NCI-H446 (cell line): Measurements from ENCODE around the gene MCOLN1.
"Not testable (repeated sequence)": the region's sequence is repeated elsewhere in the genome, so short reads cannot be mapped to it uniquely, and the experiment has no call there.

Experiments used
- DNase-seq, 2 experiments: peaks; one replicate each; lab custom pipeline; 2025; lab: John Stamatoyannopoulos, UW

Gene MCOLN1

GRCh38 chr19:7524992-7525739 is 2.7 kb downstream of the MCOLN1 start:
- DNase-seq, result no peak

DNA sequence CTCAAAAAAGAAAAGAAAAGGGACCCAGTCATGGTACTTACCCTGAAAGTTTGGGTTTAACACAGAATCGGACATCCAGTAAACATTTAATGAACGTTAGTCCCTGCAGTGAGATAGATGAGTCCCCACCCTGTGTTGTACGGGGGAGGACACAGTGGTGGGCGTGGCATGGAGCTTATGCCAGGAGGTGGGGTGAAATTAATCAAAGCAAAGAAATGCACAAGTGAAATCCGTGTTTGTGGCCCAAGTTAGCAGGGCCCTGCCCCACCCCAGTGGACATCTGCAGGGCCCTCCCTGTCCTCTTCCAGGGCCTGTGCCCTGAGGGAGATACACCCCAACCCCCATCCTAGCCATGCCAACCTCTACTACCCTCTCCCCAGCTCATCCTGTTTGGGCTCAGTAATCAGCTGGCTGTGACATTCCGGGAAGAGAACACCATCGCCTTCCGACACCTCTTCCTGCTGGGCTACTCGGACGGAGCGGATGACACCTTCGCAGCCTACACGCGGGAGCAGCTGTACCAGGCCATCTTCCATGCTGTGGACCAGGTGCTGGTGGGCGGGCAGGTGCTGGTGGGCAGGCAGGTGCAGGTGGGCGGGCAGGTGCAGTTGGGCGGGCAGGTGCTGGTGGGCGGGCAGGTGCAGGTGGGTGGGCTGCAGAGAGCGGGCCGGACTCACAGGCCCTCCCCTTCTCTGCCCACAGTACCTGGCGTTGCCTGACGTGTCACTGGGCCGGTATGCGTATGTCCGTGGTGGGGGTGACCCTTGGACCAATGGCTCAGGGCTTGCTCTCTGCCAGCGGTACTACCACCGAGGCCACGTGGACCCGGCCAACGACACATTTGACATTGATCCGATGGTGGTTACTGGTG is 3.9 kb downstream of the MCOLN1 start:
- no peak for DNase-seq

- DNase-seq, result no peak
Measured at GRCh38 chr19:7527516-7528191, 5.2 kb downstream of the MCOLN1 start.

GRCh38 chr19:7528192-7528519 is 5.7 kb downstream of the MCOLN1 start:
- DNase-seq, result no peak

- DNase-seq, result no peak
Measured at GRCh38 chr19:7528522-7529245, 6.3 kb downstream of the MCOLN1 start.

- DNase-seq, result no peak
Measured at GRCh38 chr19:7529246-7529600, 6.8 kb downstream of the MCOLN1 start.

GRCh38 chr19:7529610-7530490 is 7.4 kb downstream of the MCOLN1 start:
- DNase-seq, result no peak

DNA sequence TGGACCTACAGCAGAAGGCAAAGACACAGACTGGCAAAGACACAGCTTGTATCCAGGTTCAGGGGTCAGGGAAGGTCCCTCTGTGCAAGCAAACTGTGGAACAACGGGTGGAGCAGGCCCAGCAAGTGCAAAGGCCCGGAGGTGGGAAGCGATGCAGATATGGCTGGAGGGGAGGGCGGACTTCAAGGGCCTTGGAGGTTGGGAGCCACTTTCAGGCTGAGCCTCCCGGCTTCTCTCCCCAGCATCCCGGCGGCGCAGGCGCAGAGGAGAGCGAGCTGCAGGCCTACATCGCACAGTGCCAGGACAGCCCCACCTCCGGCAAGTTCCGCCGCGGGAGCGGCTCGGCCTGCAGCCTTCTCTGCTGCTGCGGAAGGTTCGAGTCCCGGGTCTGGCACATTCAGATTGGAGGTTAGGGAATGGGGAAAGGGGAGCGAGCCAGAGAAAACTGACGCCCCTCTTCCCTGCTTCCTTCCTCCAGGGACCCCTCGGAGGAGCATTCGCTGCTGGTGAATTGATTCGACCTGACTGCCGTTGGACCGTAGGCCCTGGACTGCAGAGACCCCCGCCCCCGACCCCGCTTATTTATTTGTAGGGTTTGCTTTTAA is 11.0 kb downstream of the MCOLN1 start:
- no peak for DNase-seq

GRCh38 chr19:7533925-7534480 is 11.6 kb downstream of the MCOLN1 start:
- peak; percentile 55 to 88 for DNase-seq

DNA sequence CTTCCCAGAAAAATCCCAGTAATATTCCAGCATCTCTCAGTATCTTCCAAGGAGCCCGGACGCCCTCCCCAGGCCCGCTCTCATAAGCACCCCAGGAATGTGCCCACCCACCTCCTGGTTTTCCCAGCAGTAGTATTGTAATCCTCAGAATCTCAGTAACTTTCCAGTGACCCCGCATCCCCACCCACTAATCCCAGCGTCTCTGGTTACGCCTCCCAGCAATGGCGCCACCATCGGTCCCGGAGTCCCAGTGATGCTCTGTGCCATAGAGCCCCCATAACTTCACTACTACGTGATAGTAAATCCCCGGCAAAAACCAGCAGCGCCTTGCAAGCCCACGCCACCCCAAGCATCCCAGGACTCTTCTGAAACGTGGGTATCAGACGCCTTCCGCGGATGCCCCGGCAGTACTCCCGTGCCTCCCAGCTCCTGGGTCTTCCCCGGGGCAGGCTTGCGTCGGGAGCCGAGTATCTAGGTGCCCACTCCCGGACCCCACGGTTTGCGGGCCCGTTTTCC is 12.2 kb downstream of the MCOLN1 start:
- DNase-seq, result peak in 1 of 2 experiments; percentile 29

- peak; percentile 88 to 96 for DNase-seq
Measured at GRCh38 chr19:7535047-7535997, 12.9 kb downstream of the MCOLN1 start, which contains the start of gene PNPLA6. TSS of gene PNPLA6 (plus strand) at chr19:7535717. CDS start at chr19:7535789, 72 bp downstream.

GRCh38 chr19:7535998-7536695 is 13.7 kb downstream of the MCOLN1 start:
- no peak for DNase-seq

GRCh38 chr19:7538990-7539389 is 16.6 kb downstream of the MCOLN1 start:
- not testable (repeated sequence) for DNase-seq

DNA sequence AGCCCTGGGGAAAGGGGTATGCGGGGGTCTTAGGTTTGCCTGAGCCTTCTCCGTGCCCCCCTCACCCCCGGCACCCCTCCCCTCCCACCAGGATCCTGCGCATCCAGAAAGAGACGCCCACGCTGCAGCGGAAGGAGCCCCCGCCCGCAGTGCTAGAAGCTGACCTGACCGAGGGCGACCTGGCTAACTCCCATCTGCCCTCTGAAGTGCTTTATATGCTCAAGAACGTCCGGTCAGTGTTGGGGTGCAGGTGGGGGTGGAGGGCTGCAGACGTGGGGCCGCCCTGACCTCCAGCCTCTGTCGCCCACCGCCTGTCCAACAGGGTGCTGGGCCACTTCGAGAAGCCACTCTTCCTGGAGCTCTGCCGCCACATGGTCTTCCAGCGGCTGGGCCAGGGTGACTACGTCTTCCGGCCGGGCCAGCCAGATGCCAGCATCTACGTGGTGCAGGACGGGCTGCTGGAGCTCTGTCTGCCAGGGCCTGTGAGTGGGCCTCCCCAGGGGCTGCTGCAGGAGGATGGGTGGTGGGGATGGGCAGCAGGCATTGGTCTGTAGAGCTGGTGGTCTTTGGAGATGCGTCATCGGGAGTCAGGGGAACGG is 17.5 kb downstream of the MCOLN1 start:
- no peak for DNase-seq

DNA sequence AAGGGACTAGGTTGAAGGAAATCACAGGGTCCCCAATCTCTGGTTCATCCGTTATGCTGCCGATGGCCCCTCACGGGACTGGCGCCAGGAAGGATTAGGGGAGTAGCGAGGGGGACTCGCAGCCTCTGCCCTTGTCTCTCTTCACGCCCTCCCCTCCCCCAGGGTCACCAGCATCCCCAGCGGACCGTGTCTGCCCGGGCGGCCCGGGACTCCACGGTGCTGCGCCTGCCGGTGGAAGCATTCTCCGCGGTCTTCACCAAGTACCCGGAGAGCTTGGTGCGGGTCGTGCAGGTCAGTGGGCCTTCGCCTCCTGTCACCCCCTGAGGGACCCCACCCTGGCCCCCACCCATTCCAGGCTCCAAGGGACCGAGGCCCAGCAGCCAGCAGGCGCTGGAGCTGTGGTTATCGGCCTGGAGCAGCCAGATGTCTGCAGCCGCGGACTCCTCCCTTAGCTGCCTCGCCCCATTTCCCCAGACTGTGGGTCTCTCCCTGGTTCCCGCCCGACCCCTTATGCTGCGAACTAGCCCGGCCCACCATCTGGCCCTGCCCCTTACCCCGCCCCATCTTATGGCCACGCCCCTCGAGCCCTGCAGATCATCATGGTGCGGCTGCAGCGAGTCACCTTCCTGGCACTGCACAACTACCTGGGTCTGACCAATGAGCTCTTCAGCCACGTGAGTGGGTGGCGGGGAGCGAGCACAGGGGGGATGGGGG is 18.5 kb downstream of the MCOLN1 start:
- DNase-seq, result no peak

DNA sequence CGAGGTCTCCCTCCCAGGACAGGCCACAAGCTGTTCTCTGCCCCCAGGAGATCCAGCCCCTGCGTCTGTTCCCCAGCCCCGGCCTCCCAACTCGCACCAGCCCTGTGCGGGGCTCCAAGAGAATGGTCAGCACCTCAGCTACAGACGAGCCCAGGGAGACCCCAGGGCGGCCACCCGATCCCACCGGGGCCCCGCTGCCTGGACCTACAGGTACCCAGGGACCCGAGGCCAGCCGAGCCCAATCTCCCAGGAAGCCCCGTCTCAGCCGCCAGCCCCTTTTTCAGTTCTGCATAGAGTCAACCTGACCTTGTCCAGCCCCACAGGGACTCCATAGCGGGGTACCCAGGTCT is 19.0 kb downstream of the MCOLN1 start:
- DNase-seq, result no peak

DNA sequence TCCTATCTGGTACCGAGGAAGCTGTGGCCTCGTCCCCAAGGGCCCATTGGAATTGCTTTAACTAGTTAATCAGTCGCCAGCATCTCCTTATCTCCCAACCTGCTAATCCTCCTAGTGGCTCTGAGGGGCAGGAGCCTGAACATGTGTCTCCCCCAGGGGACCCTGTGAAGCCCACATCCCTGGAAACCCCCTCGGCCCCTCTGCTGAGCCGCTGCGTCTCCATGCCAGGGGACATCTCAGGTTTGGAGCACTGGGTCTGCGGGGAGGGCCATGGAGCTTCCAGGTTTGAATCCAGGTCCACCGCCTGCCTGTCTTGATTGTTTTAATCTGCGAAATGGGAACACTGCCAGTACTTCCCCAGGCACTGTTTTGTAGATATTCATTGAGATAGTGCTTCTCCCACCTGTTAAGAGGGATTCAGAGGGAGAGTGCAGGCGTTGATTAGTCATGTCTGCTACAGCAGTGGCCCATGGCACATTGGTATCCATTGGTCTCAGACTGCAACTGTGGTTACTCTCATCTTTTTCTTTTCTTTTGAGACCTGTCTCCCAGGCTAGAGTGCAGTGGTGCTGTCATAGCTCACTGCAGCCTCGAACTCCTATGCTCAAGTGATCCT is 19.5 kb downstream of the MCOLN1 start:
- DNase-seq, result no peak
